Left colon (tissue), 2 donors: ENCODE measurements around the gene CTSV. TPM values are rescaled to one million over a fixed set of nuclear protein-coding genes. Genes with fewer than 3 reads are reported as not detected.
"Not testable (repeated sequence)": the region's sequence is repeated elsewhere in the genome, so short reads cannot be mapped to it uniquely, and the experiment has no call there.

ENCODE experiments used
- ATAC-seq: fragments of 200-7000 bp; cut with Tn5 transposase; one replicate; pipeline ENCODE4 v1.9.1; 2020; ENCODE audit warnings: mild to moderate bottlenecking, moderate library complexity
- DNase-seq, 2 donors: peaks; one replicate each; pipeline ENCODE4 v3.0.0-alpha.2; 2020
- intact Hi-C, 2 donors: fragments of 100-400 bp; cut with DNase I in 1 of 2; cut with micrococcal nuclease in 1 of 2; formaldehyde crosslinking; loops; one replicate each; pipeline versions ENCODE4 v1.11.2 to v1.14.0; 2022; cut with DNase I, micrococcal nuclease
- total RNA-seq, 2 donors: library from RNA; stranded (reverse); fragmentation: NEBNext Ultra II Directional; extraction: Animal tissue kit (Norgen Biotek cat#: 25700); gene quantifications; one replicate each; pipeline ENCODE4 v1.2.1, GENCODE V29; 2021
- donor health status: DM: no; HTN: no; CAD: no.
- donor health status: DM: yes; HTN: yes; CAD: no.

The CTSV gene
- total RNA-seq, 2 donors from 2014 or later, result 4.0 to 5.4 TPM

DNA sequence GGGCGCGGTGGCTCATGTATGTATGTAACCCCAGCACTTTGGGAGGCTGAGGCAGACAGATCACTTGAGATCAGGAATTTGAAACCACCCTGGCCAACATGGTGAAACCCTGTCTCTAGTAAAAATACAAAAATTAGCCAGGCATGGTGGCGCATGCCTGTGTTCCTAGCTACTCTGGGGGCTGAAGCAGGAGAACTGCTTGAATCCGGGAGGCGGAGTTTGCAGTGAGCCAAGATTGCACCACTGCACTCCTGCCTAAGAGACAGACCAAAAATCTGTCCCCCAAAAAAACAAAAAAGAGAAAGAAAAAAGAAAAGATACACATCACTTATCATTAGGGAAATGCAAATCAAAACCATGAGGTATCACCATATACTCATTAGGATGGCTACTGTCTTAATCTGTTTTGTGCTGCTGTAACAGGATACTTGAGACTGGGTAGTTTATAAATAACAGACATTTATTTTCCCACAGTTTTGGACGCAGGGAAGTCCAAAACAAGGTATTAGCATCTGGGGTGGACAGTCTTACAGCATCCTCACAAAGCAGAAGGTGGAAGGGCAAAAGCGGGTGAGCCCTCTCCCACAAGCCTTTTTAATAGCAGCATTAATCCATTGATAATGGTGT is 55.3 kb downstream of the CTSV start:
- DNase-seq, intact Hi-C loops, ATAC-seq: not testable (repeated sequence)

Other genes with a start within 250 kb of the CTSV start
- 1 to 10 TPM; 4.5 to 5.1 TPM for gene ZNF782, start 184.6 kb downstream of the CTSV start, total RNA-seq
- not detected for gene NUTM2G, start 110.3 kb downstream of the CTSV start, total RNA-seq